Measurements from ENCODE around the gene CEMIP2. TPM values are rescaled to one million over a fixed set of nuclear protein-coding genes. Genes with fewer than 3 reads are reported as not detected.

Gene CEMIP2
- total and polyA plus RNA-seq, 2 of the 13 experiments (the other 11 are each of a cell fraction or from before 2014, with no cell fraction given) = 94.3 to 128 TPM

- TF ChIP-seq HMGXB3 (CRISPR knock-in tag; IDR thresholded peaks at IDR 0.05; ENCODE audit: borderline replicate concordance) (peak; percentile 72; the same call in 1 of the 2 replicates), PAF1 (CRISPR knock-in tag; IDR thresholded peaks at IDR 0.05) (no peak), KAT7 (CRISPR knock-in tag; IDR thresholded peaks at IDR 0.05; ENCODE audit: borderline replicate concordance) (no peak), ZNF430 (CRISPR knock-in tag; IDR thresholded peaks at IDR 0.05) (no peak), ZNF781 (CRISPR knock-in tag; IDR thresholded peaks at IDR 0.05; ENCODE audit: borderline replicate concordance, not compliant biosample characterization) (no peak), PLSCR1 (CRISPR knock-in tag; IDR thresholded peaks at IDR 0.05; ENCODE audit: borderline replicate concordance) (no peak), HIVEP1 (CRISPR knock-in tag; IDR thresholded peaks at IDR 0.05) (no peak), MTA1 (CRISPR knock-in tag; IDR thresholded peaks at IDR 0.05; ENCODE audit: borderline replicate concordance) (no peak), ZNF235 (CRISPR knock-in tag; IDR thresholded peaks at IDR 0.05; ENCODE audit: borderline replicate concordance) (no peak), ZZZ3 (CRISPR knock-in tag; IDR thresholded peaks at IDR 0.05; ENCODE audit: borderline replicate concordance) (no peak), IRF2 (CRISPR knock-in tag; IDR thresholded peaks at IDR 0.05) (peak; percentile 72; the same call in 1 of the 2 replicates), TBX3 (IDR thresholded peaks at IDR 0.05; ENCODE audit: borderline replicate concordance) (peak; percentile 40; the same call in 1 of the 2 replicates), GLMP (CRISPR knock-in tag; IDR thresholded peaks at IDR 0.05; ENCODE audit: borderline replicate concordance) (no peak), TRIM24 (CRISPR knock-in tag; IDR thresholded peaks at IDR 0.05) (no peak), NFAT5 (CRISPR knock-in tag; IDR thresholded peaks at IDR 0.05) (no peak), POLR2G (IDR thresholded peaks at IDR 0.05; ENCODE audit: low read depth, low read length) (no peak), ZBTB42 (CRISPR knock-in tag; IDR thresholded peaks at IDR 0.05) (no peak), SMARCE1 (IDR thresholded peaks at IDR 0.05; ENCODE audit: borderline replicate concordance) (peak; percentile 31; the same call in 1 of the 2 replicates)
Measured at GRCh38 chr9:71725590-71726338, 42.5 kb downstream of the CEMIP2 start (continued).
